Measurements from ENCODE around the gene OVCA2. TPM values are rescaled to one million over a fixed set of nuclear protein-coding genes. Genes with fewer than 3 reads are reported as not detected.

The OVCA2 gene
- total RNA-seq, 1 donor from 2014 or later: 44.0 TPM

DNA sequence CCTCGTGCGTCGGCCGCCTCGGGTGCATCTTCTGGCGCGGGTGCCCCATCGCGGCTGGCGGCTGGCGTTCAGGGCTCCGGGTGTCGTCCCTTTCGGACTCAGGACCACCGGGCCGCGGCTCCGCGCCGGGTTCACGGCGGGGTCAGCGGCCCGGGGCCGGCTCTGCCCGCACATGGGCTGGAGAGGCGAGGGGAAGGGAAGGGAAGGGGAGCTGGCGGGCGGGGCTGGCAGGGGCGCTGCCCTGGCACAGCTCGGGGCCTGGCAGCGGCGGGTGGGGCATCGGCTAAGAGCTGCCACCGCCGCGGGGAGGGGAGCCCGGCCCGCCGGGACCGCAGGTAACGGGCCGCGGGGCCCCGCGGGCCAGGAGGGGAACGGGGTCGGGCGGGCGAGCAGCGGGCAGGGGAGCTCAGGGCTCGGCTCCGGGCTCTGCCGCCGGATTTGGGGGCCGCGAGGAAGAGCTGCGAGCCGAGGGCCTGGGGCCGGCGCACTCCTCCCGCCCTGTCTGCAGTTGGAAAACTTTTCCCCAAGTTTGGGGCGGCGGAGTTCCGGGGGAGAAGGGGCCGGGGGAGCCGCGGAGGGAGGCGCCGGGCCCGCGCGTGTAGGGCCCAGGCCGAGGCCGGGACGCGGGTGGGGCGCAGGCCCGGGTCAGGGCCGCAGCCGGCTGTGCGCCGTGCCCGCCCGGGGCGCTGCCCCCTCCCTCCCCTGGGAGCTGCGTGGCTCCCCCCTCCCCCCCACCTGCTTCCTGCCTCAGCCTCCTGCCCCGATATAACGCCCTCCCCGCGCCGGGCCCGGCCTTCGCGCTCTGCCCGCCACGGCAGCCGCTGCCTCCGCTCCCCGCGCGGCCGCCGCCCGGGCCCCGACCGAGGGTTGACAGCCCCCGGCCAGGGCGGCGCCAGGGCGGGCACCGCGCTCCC, 13.7 kb downstream of the OVCA2 start:
- DNase-seq (ENCODE audit: low spot score): peak; percentile 56
- Mint-ChIP-seq H3K4me3 (peak overlapping the region; percentile 83), H3K4me1 (ENCODE audit: low read depth) (peaks cover 28% of the 10 kb centered on the region), H3K27ac (no peak overlapping the region), H3K36me3 (ENCODE audit: low read depth) (peaks cover 14% of the 10 kb centered on the region), H3K27me3 (ENCODE audit: insufficient read depth) (peaks cover 12% of the 10 kb centered on the region), H3K9me3 (no peaks in the 10 kb centered on the region)
- intact Hi-C loops (cut with micrococcal nuclease): loop anchor here (1.0 to 2.0 kb wide), 3 partner anchors 15 to 337 kb away; no protein-coding TSS in a partner anchor

DNA sequence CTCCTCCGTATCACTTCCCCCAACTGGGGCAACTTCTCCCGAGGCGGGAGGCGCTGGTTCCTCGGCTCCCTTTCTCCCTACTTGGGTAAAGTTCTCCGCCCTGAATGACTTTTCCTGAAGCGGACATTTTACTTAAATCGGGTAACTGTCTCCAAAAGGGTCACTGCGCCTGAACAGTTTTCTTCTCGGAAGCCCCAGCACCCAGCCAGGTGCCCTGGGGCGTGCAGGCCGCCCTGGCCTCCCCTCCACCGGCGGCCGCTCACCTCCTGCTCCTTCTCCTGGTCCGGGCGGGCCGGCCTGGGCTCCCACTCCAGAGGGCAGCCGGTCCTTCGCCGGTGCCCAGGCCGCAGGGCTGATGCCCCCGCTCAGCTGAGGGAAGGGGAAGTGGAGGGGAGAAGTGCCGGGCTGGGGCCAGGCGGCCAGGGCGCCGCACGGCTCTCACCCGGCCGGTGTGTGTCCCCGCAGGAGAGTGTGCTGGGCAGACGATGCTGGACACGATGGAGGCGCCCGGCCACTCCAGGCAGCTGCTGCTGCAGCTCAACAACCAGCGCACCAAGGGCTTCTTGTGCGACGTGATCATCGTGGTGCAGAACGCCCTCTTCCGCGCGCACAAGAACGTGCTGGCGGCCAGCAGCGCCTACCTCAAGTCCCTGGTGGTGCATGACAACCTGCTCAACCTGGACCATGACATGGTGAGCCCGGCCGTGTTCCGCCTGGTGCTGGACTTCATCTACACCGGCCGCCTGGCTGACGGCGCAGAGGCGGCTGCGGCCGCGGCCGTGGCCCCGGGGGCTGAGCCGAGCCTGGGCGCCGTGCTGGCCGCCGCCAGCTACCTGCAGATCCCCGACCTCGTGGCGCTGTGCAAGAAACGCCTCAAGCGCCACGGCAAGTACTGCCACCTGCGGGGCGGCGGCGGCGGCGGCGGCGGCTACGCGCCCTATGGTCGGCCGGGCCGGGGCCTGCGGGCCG, 14.7 kb downstream of the OVCA2 start:
- intact Hi-C loops (cut with micrococcal nuclease): loop anchor here (1.0 kb wide), 1 partner anchor 14 kb away; no protein-coding TSS in a partner anchor
- H3K27me3 Mint-ChIP-seq (ENCODE audit: insufficient read depth): peaks cover 11% of the 10 kb centered on the region
- peaks cover 17% of the 10 kb centered on the region for H3K36me3 Mint-ChIP-seq (ENCODE audit: low read depth)
- H3K27ac Mint-ChIP-seq: peak overlapping the region; percentile 79
- peak overlapping the region; percentile 83 for H3K4me3 Mint-ChIP-seq
- H3K4me1 Mint-ChIP-seq (ENCODE audit: low read depth): peaks cover 30% of the 10 kb centered on the region
- peak; percentile 58 for DNase-seq (ENCODE audit: low spot score)
- H3K9me3 Mint-ChIP-seq: no peaks in the 10 kb centered on the region

- no peak overlapping the region for H3K27ac Mint-ChIP-seq
- H3K4me3 Mint-ChIP-seq: no peak overlapping the region
- H3K9me3 Mint-ChIP-seq: no peaks in the 10 kb centered on the region
- no peak for DNase-seq (ENCODE audit: low spot score)
- peaks cover 25% of the 10 kb centered on the region for H3K36me3 Mint-ChIP-seq (ENCODE audit: low read depth)
- peaks cover 29% of the 10 kb centered on the region for H3K4me1 Mint-ChIP-seq (ENCODE audit: low read depth)
- intact Hi-C loops (cut with micrococcal nuclease): no loop called here
- peaks cover 4% of the 10 kb centered on the region for H3K27me3 Mint-ChIP-seq (ENCODE audit: insufficient read depth)
These were observed 15.4 kb downstream of the OVCA2 start for GRCh38 chr17:2057175-2057759.

DNA sequence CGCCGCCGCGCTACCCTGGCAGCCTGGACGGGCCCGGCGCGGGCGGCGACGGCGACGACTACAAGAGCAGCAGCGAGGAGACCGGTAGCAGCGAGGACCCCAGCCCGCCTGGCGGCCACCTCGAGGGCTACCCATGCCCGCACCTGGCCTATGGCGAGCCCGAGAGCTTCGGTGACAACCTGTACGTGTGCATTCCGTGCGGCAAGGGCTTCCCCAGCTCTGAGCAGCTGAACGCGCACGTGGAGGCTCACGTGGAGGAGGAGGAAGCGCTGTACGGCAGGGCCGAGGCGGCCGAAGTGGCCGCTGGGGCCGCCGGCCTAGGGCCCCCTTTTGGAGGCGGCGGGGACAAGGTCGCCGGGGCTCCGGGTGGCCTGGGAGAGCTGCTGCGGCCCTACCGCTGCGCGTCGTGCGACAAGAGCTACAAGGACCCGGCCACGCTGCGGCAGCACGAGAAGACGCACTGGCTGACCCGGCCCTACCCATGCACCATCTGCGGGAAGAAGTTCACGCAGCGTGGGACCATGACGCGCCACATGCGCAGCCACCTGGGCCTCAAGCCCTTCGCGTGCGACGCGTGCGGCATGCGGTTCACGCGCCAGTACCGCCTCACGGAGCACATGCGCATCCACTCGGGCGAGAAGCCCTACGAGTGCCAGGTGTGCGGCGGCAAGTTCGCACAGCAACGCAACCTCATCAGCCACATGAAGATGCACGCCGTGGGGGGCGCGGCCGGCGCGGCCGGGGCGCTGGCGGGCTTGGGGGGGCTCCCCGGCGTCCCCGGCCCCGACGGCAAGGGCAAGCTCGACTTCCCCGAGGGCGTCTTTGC, 16.2 kb downstream of the OVCA2 start:
- peak; percentile 21 for DNase-seq (ENCODE audit: low spot score)
- H3K27me3 Mint-ChIP-seq (ENCODE audit: insufficient read depth): peaks cover 3% of the 10 kb centered on the region
- peaks cover 34% of the 10 kb centered on the region for H3K4me1 Mint-ChIP-seq (ENCODE audit: low read depth)
- intact Hi-C loops (cut with micrococcal nuclease): loop anchor here (1.0 kb wide), 1 partner anchor 186 kb away; no protein-coding TSS in a partner anchor
- no peaks in the 10 kb centered on the region for H3K9me3 Mint-ChIP-seq
- H3K4me3 Mint-ChIP-seq: peak overlapping the region; percentile 69
- H3K36me3 Mint-ChIP-seq (ENCODE audit: low read depth): peaks cover 29% of the 10 kb centered on the region
- H3K27ac Mint-ChIP-seq: peak overlapping the region; percentile 80

DNA sequence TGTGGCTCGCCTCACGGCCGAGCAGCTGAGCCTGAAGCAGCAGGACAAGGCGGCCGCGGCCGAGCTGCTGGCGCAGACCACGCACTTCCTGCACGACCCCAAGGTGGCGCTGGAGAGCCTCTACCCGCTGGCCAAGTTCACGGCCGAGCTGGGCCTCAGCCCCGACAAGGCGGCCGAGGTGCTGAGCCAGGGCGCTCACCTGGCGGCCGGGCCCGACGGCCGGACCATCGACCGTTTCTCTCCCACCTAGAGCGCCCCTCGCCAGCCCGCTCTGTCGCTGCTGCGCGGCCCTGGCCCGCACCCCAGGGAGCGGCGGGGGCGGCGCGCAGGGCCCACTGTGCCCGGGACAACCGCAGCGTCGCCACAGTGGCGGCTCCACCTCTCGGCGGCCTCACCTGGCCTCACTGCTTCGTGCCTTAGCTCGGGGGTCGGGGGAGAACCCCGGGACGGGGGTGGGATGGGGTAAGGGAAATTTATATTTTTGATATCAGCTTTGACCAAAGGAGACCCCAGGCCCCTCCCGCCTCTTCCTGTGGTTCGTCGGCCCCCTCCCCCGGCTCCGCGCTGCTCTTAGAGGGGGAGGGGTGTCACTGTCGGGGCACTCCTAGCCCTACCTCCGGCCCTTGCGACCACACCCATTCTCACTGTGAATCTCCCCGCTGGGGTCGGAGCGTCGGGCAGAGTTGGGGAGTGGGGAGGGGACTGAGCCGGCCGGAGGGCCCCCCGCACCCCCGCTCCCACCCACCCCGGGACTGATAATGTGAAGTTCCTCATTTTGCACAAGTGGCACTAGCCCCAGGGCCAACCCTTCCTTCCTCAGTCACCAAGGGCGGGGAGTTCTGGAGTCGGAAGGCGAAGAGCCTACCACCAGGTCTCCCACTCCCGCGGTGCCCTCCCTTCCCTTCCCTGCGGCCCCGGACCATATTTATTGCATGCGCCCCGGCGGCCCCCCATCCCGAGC, 17.0 kb downstream of the OVCA2 start:
- intact Hi-C loops (cut with micrococcal nuclease): loop anchor here (1.0 kb wide), 1 partner anchor 185 kb away; no protein-coding TSS in a partner anchor
- H3K36me3 Mint-ChIP-seq (ENCODE audit: low read depth): peaks cover 33% of the 10 kb centered on the region
- H3K27me3 Mint-ChIP-seq (ENCODE audit: insufficient read depth): no peaks in the 10 kb centered on the region
- no peaks in the 10 kb centered on the region for H3K9me3 Mint-ChIP-seq
- peaks cover 37% of the 10 kb centered on the region for H3K4me1 Mint-ChIP-seq (ENCODE audit: low read depth)
- peak; percentile 73 for DNase-seq (ENCODE audit: low spot score)
- peak overlapping the region; percentile 75 for H3K27ac Mint-ChIP-seq
- peak overlapping the region; percentile 81 for H3K4me3 Mint-ChIP-seq

GRCh38 chr17:2059547-2060384, 17.9 kb downstream of the OVCA2 start:
- Mint-ChIP-seq H3K4me1 (ENCODE audit: low read depth) (peaks cover 46% of the 10 kb centered on the region), H3K27me3 (ENCODE audit: insufficient read depth) (no peaks in the 10 kb centered on the region), H3K9me3 (no peaks in the 10 kb centered on the region), H3K4me3 (peak overlapping the region; percentile 81), H3K27ac (peak overlapping the region; percentile 72), H3K36me3 (ENCODE audit: low read depth) (peaks cover 41% of the 10 kb centered on the region)
- intact Hi-C loops (cut with micrococcal nuclease): no loop called here
- no peak for DNase-seq (ENCODE audit: low spot score)

DNA sequence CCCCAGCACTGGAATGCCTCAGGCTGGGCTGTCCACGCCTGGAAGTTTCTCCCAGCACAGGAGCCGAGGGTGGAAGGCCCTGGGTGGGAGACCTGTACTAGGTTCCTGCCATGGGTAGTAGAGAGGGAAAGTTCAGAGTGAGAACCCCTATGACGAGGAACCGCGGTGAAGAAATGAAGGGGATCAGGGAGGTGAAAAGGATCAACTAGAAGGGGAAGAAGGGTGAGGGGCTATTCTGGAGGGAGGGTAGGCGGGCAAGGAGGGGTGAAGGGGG, 18.5 kb downstream of the OVCA2 start:
- Mint-ChIP-seq H3K9me3 (no peaks in the 10 kb centered on the region), H3K27ac (peak overlapping the region; percentile 71), H3K4me1 (ENCODE audit: low read depth) (peaks cover 49% of the 10 kb centered on the region), H3K36me3 (ENCODE audit: low read depth) (peaks cover 43% of the 10 kb centered on the region), H3K4me3 (peak overlapping the region; percentile 81), H3K27me3 (ENCODE audit: insufficient read depth) (no peaks in the 10 kb centered on the region)
- intact Hi-C loops (cut with micrococcal nuclease): no loop called here
- no peak for DNase-seq (ENCODE audit: low spot score)

GRCh38 chr17:2060681-2061440, 19.0 kb downstream of the OVCA2 start:
- Mint-ChIP-seq H3K4me3 (peak overlapping the region; percentile 81), H3K27me3 (ENCODE audit: insufficient read depth) (no peaks in the 10 kb centered on the region)

DNA sequence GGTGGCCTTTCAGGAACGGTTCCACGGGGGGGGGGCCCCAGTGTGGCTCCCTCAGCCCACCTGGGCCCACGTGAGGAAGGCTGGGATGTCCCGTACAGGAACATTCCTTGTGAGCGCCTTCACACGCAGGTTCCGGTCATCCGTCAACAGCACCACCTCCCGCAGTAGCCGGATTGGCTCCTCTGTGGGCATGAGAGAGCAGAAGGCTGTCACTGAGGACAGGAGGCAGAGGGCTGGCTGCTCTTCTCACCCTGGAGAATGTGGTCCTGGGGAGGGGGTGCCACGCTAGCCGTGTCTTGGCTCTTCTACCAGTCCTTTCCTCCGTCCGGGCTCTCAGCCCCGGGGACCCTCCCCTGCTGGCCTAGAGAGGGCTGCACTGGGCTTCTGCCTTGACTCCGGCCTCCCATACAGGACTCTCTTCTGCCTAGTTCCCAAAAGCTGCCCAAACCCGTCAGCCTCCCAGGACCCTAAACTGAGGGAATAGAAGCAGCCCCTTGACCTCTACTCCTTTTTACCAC, 19.7 kb downstream of the OVCA2 start:
- Mint-ChIP-seq H3K27ac (peak overlapping the region; percentile 56), H3K27me3 (ENCODE audit: insufficient read depth) (no peaks in the 10 kb centered on the region), H3K4me3 (no peak overlapping the region), H3K4me1 (ENCODE audit: low read depth) (peaks cover 59% of the 10 kb centered on the region), H3K36me3 (ENCODE audit: low read depth) (peaks cover 45% of the 10 kb centered on the region), H3K9me3 (no peaks in the 10 kb centered on the region)
- intact Hi-C loops (cut with micrococcal nuclease): no loop called here
- no peak for DNase-seq (ENCODE audit: low spot score)

More at GRCh38 chr17:2060681-2061440, 19.0 kb downstream of the OVCA2 start:
- DNase-seq (ENCODE audit: low spot score): no peak
- Mint-ChIP-seq H3K27ac (peak overlapping the region; percentile 71), H3K36me3 (ENCODE audit: low read depth) (peaks cover 45% of the 10 kb centered on the region), H3K4me1 (ENCODE audit: low read depth) (peaks cover 53% of the 10 kb centered on the region), H3K9me3 (no peaks in the 10 kb centered on the region)
- intact Hi-C loops (cut with micrococcal nuclease): no loop called here
